Endothelial cell of umbilical vein (primary cell): ENCODE measurements around the gene GMPR2.

Source experiments
- TF ChIP-seq, protein P1 (sequence below), 2 donors: IDR thresholded peaks; 1 replicate in 1 of 2; 2 replicates in 1 of 2; pipeline ENCODE4 v1.5.1; 2011; ENCODE audit warnings: low read length in 2 of 2, mild to moderate bottlenecking in 2 of 2, moderate library complexity in 2 of 2, control low read depth in 1 of 2, inconsistent platforms in 1 of 2, low read depth in 1 of 2; ENCODE audit not compliant: insufficient read depth in 1 of 2; ENCODE audit errors: extremely low read depth in 1 of 2
- TF ChIP-seq, protein P2 (sequence below): IDR thresholded peaks from 2 replicates; pipeline ENCODE4 v1.6.1; 2011; ENCODE audit not compliant: insufficient read depth, insufficient read length

DNA sequence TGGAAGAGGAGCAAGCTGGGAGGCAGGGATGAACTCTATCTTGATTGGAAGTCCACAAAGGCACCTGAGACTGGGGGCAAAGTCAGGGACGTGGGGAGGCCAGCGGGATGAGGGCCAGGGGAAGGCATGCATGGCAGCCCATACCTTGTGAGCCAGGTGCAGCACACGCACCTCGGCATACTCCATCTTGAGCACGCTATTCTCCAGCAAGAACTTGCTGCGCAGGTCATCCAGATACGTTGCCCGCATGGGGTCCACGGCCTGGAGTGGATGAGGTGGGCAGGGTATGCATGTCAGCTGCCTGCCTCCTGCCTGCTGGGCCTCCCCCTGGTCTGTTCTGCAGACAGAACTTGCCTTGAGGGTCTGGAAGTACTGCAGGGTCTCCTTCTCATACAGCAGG, 34.8 kb downstream of the GMPR2 start:
- TF ChIP-seq, protein P1, sequence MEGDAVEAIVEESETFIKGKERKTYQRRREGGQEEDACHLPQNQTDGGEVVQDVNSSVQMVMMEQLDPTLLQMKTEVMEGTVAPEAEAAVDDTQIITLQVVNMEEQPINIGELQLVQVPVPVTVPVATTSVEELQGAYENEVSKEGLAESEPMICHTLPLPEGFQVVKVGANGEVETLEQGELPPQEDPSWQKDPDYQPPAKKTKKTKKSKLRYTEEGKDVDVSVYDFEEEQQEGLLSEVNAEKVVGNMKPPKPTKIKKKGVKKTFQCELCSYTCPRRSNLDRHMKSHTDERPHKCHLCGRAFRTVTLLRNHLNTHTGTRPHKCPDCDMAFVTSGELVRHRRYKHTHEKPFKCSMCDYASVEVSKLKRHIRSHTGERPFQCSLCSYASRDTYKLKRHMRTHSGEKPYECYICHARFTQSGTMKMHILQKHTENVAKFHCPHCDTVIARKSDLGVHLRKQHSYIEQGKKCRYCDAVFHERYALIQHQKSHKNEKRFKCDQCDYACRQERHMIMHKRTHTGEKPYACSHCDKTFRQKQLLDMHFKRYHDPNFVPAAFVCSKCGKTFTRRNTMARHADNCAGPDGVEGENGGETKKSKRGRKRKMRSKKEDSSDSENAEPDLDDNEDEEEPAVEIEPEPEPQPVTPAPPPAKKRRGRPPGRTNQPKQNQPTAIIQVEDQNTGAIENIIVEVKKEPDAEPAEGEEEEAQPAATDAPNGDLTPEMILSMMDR (IDR thresholded peaks at IDR 0.05; ENCODE audit: extremely low read depth in 1 of 2, insufficient read depth in 1 of 2, low read depth in 1 of 2, low read length in 2 of 2): no peak
- TF ChIP-seq, protein P2, sequence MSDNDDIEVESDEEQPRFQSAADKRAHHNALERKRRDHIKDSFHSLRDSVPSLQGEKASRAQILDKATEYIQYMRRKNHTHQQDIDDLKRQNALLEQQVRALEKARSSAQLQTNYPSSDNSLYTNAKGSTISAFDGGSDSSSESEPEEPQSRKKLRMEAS: no peak
